ENCODE measurements around the gene GNS.
"Not testable (repeated sequence)": the region's sequence is repeated elsewhere in the genome, so short reads cannot be mapped to it uniquely, and the experiment has no call there.

Gene GNS

GRCh38 chr12:64707362-64707761, 51.8 kb downstream of the GNS start:
- Mint-ChIP-seq H3K27me3 (no peaks in the 10 kb centered on the region), H3K9me3 (ENCODE audit: low read depth) (no peaks in the 10 kb centered on the region), H3K4me3 (no peak overlapping the region), H3K36me3 (peaks cover 11% of the 10 kb centered on the region), H3K4me1 (ENCODE audit: low read depth) (peaks cover 7% of the 10 kb centered on the region), H3K27ac (no peak overlapping the region)

GRCh38 chr12:64706857-64707256, 52.3 kb downstream of the GNS start:
- H3K36me3 Mint-ChIP-seq: peaks cover 8% of the 10 kb centered on the region
- no peaks in the 10 kb centered on the region for H3K27me3 Mint-ChIP-seq
- H3K4me1 Mint-ChIP-seq (ENCODE audit: low read depth): peaks cover 11% of the 10 kb centered on the region
- H3K9me3 Mint-ChIP-seq (ENCODE audit: low read depth): no peaks in the 10 kb centered on the region
- no peak overlapping the region for H3K4me3 Mint-ChIP-seq
- no peak overlapping the region for H3K27ac Mint-ChIP-seq

GRCh38 chr12:64706306-64706705, 52.9 kb downstream of the GNS start:
- Mint-ChIP-seq H3K4me1 (ENCODE audit: low read depth) (peaks cover 15% of the 10 kb centered on the region), H3K27ac (no peak overlapping the region), H3K4me3 (no peak overlapping the region), H3K27me3 (no peaks in the 10 kb centered on the region), H3K9me3 (ENCODE audit: low read depth) (no peaks in the 10 kb centered on the region), H3K36me3 (peaks cover 8% of the 10 kb centered on the region)

- Mint-ChIP-seq H3K36me3 (peaks cover 7% of the 10 kb centered on the region), H3K27ac (peak overlapping the region; percentile 95), H3K4me1 (ENCODE audit: low read depth) (peaks cover 47% of the 10 kb centered on the region), H3K4me3 (peak overlapping the region; percentile 66), H3K27me3 (no peaks in the 10 kb centered on the region), H3K9me3 (ENCODE audit: low read depth) (no peaks in the 10 kb centered on the region)
These were observed 57.9 kb downstream of the GNS start for GRCh38 chr12:64701283-64701682.

- H3K4me3 Mint-ChIP-seq: peak overlapping the region; percentile 66
- peaks cover 7% of the 10 kb centered on the region for H3K36me3 Mint-ChIP-seq
- H3K4me1 Mint-ChIP-seq (ENCODE audit: low read depth): peaks cover 54% of the 10 kb centered on the region
- no peaks in the 10 kb centered on the region for H3K9me3 Mint-ChIP-seq (ENCODE audit: low read depth)
- no peaks in the 10 kb centered on the region for H3K27me3 Mint-ChIP-seq
- peak overlapping the region; percentile 95 for H3K27ac Mint-ChIP-seq
These were observed 58.7 kb downstream of the GNS start for GRCh38 chr12:64700532-64700931.

- Mint-ChIP-seq H3K4me3 (no peak overlapping the region), H3K36me3 (peaks cover 12% of the 10 kb centered on the region), H3K4me1 (ENCODE audit: low read depth) (peaks cover 62% of the 10 kb centered on the region), H3K9me3 (ENCODE audit: low read depth) (no peaks in the 10 kb centered on the region), H3K27ac (peak overlapping the region; percentile 95), H3K27me3 (no peaks in the 10 kb centered on the region)
These were observed 59.6 kb downstream of the GNS start for GRCh38 chr12:64699504-64700115.

GRCh38 chr12:64696080-64696741, 63.0 kb downstream of the GNS start:
- Mint-ChIP-seq H3K9me3 (ENCODE audit: low read depth) (no peaks in the 10 kb centered on the region), H3K4me1 (ENCODE audit: low read depth) (peaks cover 77% of the 10 kb centered on the region), H3K27ac (peak overlapping the region; percentile 83), H3K36me3 (peaks cover 25% of the 10 kb centered on the region), H3K4me3 (no peak overlapping the region), H3K27me3 (no peaks in the 10 kb centered on the region)

- Mint-ChIP-seq H3K27ac (peak overlapping the region; percentile 78), H3K4me3 (no peak overlapping the region), H3K9me3 (ENCODE audit: low read depth) (no peaks in the 10 kb centered on the region), H3K4me1 (ENCODE audit: low read depth) (peaks cover 72% of the 10 kb centered on the region), H3K27me3 (no peaks in the 10 kb centered on the region), H3K36me3 (peaks cover 22% of the 10 kb centered on the region)
These were observed 63.7 kb downstream of the GNS start for GRCh38 chr12:64695550-64695949.

GRCh38 chr12:64694130-64695040, 64.8 kb downstream of the GNS start:
- peaks cover 68% of the 10 kb centered on the region for H3K4me1 Mint-ChIP-seq (ENCODE audit: low read depth)
- H3K4me3 Mint-ChIP-seq: peak overlapping the region; percentile 1
- no peaks in the 10 kb centered on the region for H3K27me3 Mint-ChIP-seq
- H3K9me3 Mint-ChIP-seq (ENCODE audit: low read depth): no peaks in the 10 kb centered on the region
- H3K36me3 Mint-ChIP-seq: peaks cover 19% of the 10 kb centered on the region
- peak overlapping the region; percentile 78 for H3K27ac Mint-ChIP-seq

- peaks cover 20% of the 10 kb centered on the region for H3K36me3 Mint-ChIP-seq
- no peaks in the 10 kb centered on the region for H3K27me3 Mint-ChIP-seq
- H3K9me3 Mint-ChIP-seq (ENCODE audit: low read depth): no peaks in the 10 kb centered on the region
- peaks cover 80% of the 10 kb centered on the region for H3K4me1 Mint-ChIP-seq (ENCODE audit: low read depth)
- peak overlapping the region; percentile 1 for H3K4me3 Mint-ChIP-seq
- H3K27ac Mint-ChIP-seq: peak overlapping the region; percentile 67
These were observed 67.2 kb downstream of the GNS start for GRCh38 chr12:64691795-64692583.

GRCh38 chr12:64691227-64691794, 67.9 kb downstream of the GNS start:
- Mint-ChIP-seq H3K4me3 (peak overlapping the region; percentile 23), H3K36me3 (peaks cover 23% of the 10 kb centered on the region), H3K27me3 (no peaks in the 10 kb centered on the region), H3K9me3 (ENCODE audit: low read depth) (no peaks in the 10 kb centered on the region), H3K27ac (peak overlapping the region; percentile 67), H3K4me1 (ENCODE audit: low read depth) (peaks cover 77% of the 10 kb centered on the region)

GRCh38 chr12:64690236-64690635, 69.0 kb downstream of the GNS start:
- H3K27me3 Mint-ChIP-seq; H3K9me3 Mint-ChIP-seq (ENCODE audit: low read depth): not testable (repeated sequence)
- Mint-ChIP-seq H3K27ac (peak overlapping the region; percentile 64), H3K36me3 (peaks cover 21% of the 10 kb centered on the region), H3K4me3 (peak overlapping the region; percentile 35), H3K4me1 (ENCODE audit: low read depth) (peaks cover 78% of the 10 kb centered on the region)

- H3K9me3 Mint-ChIP-seq (ENCODE audit: low read depth): no peaks in the 10 kb centered on the region
- H3K4me3 Mint-ChIP-seq: peak overlapping the region; percentile 65
These were observed 70.5 kb downstream of the GNS start for GRCh38 chr12:64688715-64689114.

GRCh38 chr12:64688219-64688618, 71.0 kb downstream of the GNS start:
- peak overlapping the region; percentile 65 for H3K4me3 Mint-ChIP-seq
- no peaks in the 10 kb centered on the region for H3K27me3 Mint-ChIP-seq
- peak overlapping the region; percentile 91 for H3K27ac Mint-ChIP-seq
- peaks cover 79% of the 10 kb centered on the region for H3K4me1 Mint-ChIP-seq (ENCODE audit: low read depth)
- H3K9me3 Mint-ChIP-seq (ENCODE audit: low read depth): no peaks in the 10 kb centered on the region
- peaks cover 21% of the 10 kb centered on the region for H3K36me3 Mint-ChIP-seq

More at GRCh38 chr12:64688715-64689114, 70.5 kb downstream of the GNS start:
- Mint-ChIP-seq H3K27me3 (no peaks in the 10 kb centered on the region), H3K4me1 (ENCODE audit: low read depth) (peaks cover 78% of the 10 kb centered on the region), H3K36me3 (peaks cover 19% of the 10 kb centered on the region), H3K27ac (peak overlapping the region; percentile 91)

Measured in activated naive CD8-positive, alpha-beta T cell (primary cell).